H1 (cell line): ENCODE data around the gene NUFIP2. TPM values are rescaled to one million over a fixed set of nuclear protein-coding genes. Genes with fewer than 3 reads are reported as not detected.

ENCODE experiments used
- CTCF ChIA-PET: fragments of 300-600 bp; sonication (Branson Sonifier 250); formaldehyde crosslinking; loops from one replicate; lab custom pipeline; 2021; ENCODE audit not compliant: partially characterized antibody; lab: Charles Lee
- POLR2A ChIA-PET: fragments of 300-600 bp; sonication (Branson Sonifier 250); formaldehyde crosslinking; loops from one replicate; lab custom pipeline; 2021; ENCODE audit warnings: inconsistent platforms; ENCODE audit not compliant: partially characterized antibody; lab: Charles Lee
- DNase-seq, 2 experiments: peaks; one replicate each; pipeline versions ENCODE4 v3.0.0 to v3.0.0-alpha.2; 2010 to 2022; ENCODE audit warnings: low spot score in 2 of 2, low read depth in 1 of 2, mixed read lengths in 1 of 2
- FAIRE-seq: peaks from 2 replicates; lab custom pipeline; 2011; peaks lifted over from hg19 to GRCh38; lab: Jason Lieb, UNC
- H2AFZ ChIP-seq: 2 replicates; pipeline ENCODE4 v1.8.1; 2012; ENCODE audit warnings: low read length, inconsistent platforms
- H2AK5ac ChIP-seq: 2 replicates; pipeline ENCODE4 v1.6.1; 2013; ENCODE audit warnings: low read depth, low read length
- H2BK120ac ChIP-seq: replicated peaks from 2 replicates; pipeline ENCODE3; 2013; ENCODE audit warnings: low read depth, low read length, inconsistent platforms
- H2BK12ac ChIP-seq: 2 replicates; pipeline ENCODE4 v1.6.1; 2013; ENCODE audit warnings: low read depth, low read length
- H2BK15ac ChIP-seq: 2 replicates; pipeline ENCODE4 v1.6.1; 2013; ENCODE audit warnings: low read length
- H2BK20ac ChIP-seq: 2 replicates; pipeline ENCODE4 v1.6.1; 2013; ENCODE audit warnings: low read length
- H2BK5ac ChIP-seq: 2 replicates; pipeline ENCODE4 v1.6.1; 2013; ENCODE audit warnings: low read depth, low read length
- H3K14ac ChIP-seq: 2 replicates; pipeline ENCODE4 v1.6.1; 2013; ENCODE audit warnings: inconsistent platforms; ENCODE audit not compliant: insufficient read length
- H3K18ac ChIP-seq: 2 replicates; pipeline ENCODE4 v1.6.1; 2013; ENCODE audit warnings: low read length; ENCODE audit errors: extremely low read depth
- H3K23ac ChIP-seq: 2 replicates; pipeline ENCODE4 v1.6.1; 2013; ENCODE audit warnings: inconsistent platforms; ENCODE audit not compliant: insufficient read length
- H3K23me2 ChIP-seq: 2 replicates; pipeline ENCODE4 v1.6.1; 2013; ENCODE audit warnings: low read depth, low read length
- H3K27ac ChIP-seq: 2 replicates; pipeline ENCODE4 v1.6.1; 2011; ENCODE audit warnings: low read depth, low read length, inconsistent platforms
- H3K27me3 ChIP-seq, 4 experiments: replicated peaks in 1 of 4; 1 replicate in 1 of 4; 2 replicates in 3 of 4; pipeline versions ENCODE4 v1.6.1 to v1.8.1; 2011 to 2013; ENCODE audit warnings: low read length in 3 of 4, mild to moderate bottlenecking in 3 of 4, inconsistent platforms in 2 of 4, mixed read lengths in 2 of 4, moderate library complexity in 1 of 4; ENCODE audit not compliant: control insufficient read depth in 3 of 4, insufficient read depth in 3 of 4; ENCODE audit errors: extremely low read depth in 1 of 4
- H3K36me3 ChIP-seq, 4 experiments: 2 replicates each; pipeline versions ENCODE4 v1.6.1 to v1.8.1; 2011 to 2013; ENCODE audit warnings: mild to moderate bottlenecking in 4 of 4, low read length in 3 of 4, moderate library complexity in 2 of 4, control low read depth in 1 of 4, inconsistent platforms in 1 of 4; ENCODE audit not compliant: insufficient read depth in 4 of 4, control insufficient read depth in 2 of 4
- H3K4ac ChIP-seq: replicated peaks from 2 replicates; pipeline ENCODE3; 2013; ENCODE audit warnings: low read length, low read depth, mixed read lengths, inconsistent platforms; ENCODE audit not compliant: insufficient read length
- H3K4me1 ChIP-seq, 4 experiments: replicated peaks in 1 of 4; 1 replicate in 1 of 4; 2 replicates in 3 of 4; pipeline versions ENCODE4 v1.6.1 to v1.8.1; 2011 to 2013; ENCODE audit warnings: low read length in 3 of 4, inconsistent platforms in 2 of 4, mixed read lengths in 1 of 4; ENCODE audit not compliant: insufficient read depth in 4 of 4, control insufficient read depth in 3 of 4
- H3K4me2 ChIP-seq, 2 experiments: 2 replicates each; pipeline versions ENCODE4 v1.6.1 to v1.8.1; 2011 to 2013; ENCODE audit warnings: low read depth in 2 of 2, low read length in 2 of 2, control low read depth in 1 of 2, inconsistent platforms in 1 of 2, mild to moderate bottlenecking in 1 of 2; ENCODE audit not compliant: insufficient read depth in 1 of 2
- H3K4me3 ChIP-seq, 4 experiments: fragments of 200-600, 300-600 bp in 1 of 4; sonication (generic), shearing (Covaris generic), sonication (Bioruptor Twin) in 1 of 4; 2 replicates each; pipeline versions ENCODE4 v1.5.1 to v1.8.1; 2011 to 2016; ENCODE audit warnings: low read length in 4 of 4, low read depth in 3 of 4, control low read depth in 2 of 4, inconsistent platforms in 2 of 4, mild to moderate bottlenecking in 2 of 4, mixed read lengths in 1 of 4, moderate library complexity in 1 of 4; ENCODE audit not compliant: insufficient read depth in 2 of 4; ENCODE audit errors: extremely low read depth in 1 of 4
- H3K56ac ChIP-seq: replicated peaks from 2 replicates; pipeline ENCODE3; 2013; ENCODE audit warnings: low read depth, mild to moderate bottlenecking, mixed read lengths, low read length, inconsistent platforms; ENCODE audit not compliant: insufficient read length
- H3K79me1 ChIP-seq: 2 replicates; pipeline ENCODE4 v1.6.1; 2013; ENCODE audit warnings: low read depth, low read length, control low read depth
- H3K79me2 ChIP-seq, 2 experiments: 2 replicates each; pipeline versions ENCODE4 v1.6.1 to v1.8.1; 2012 to 2013; ENCODE audit warnings: low read length in 2 of 2, mild to moderate bottlenecking in 2 of 2, inconsistent platforms in 1 of 2; ENCODE audit not compliant: insufficient read depth in 2 of 2, control insufficient read depth in 1 of 2
- H3K9ac ChIP-seq, 4 experiments: replicated peaks in 1 of 4; 1 replicate in 1 of 4; 2 replicates in 3 of 4; pipeline versions ENCODE4 v1.6.1 to v1.8.1; 2011 to 2013; ENCODE audit warnings: low read depth in 3 of 4, low read length in 3 of 4, control low read depth in 2 of 4, mild to moderate bottlenecking in 2 of 4, moderate library complexity in 2 of 4, inconsistent platforms in 1 of 4; ENCODE audit errors: extremely low read depth in 1 of 4
- H3K9me3 ChIP-seq, 2 experiments: 2 replicates each; pipeline versions ENCODE4 v1.6.1 to v1.8.1; 2012 to 2013; ENCODE audit warnings: mild to moderate bottlenecking in 2 of 2, moderate library complexity in 2 of 2, control low read depth in 1 of 2, inconsistent platforms in 1 of 2, low read depth in 1 of 2, low read length in 1 of 2, mixed read lengths in 1 of 2; ENCODE audit not compliant: insufficient read depth in 2 of 2
- H4K20me1 ChIP-seq, 2 experiments: replicated peaks in 1 of 2; 2 replicates each; pipeline versions ENCODE3 to v1.8.1; 2011 to 2013; ENCODE audit warnings: inconsistent platforms in 2 of 2, low read length in 2 of 2, mild to moderate bottlenecking in 1 of 2; ENCODE audit not compliant: insufficient read depth in 2 of 2, control insufficient read depth in 1 of 2
- H4K5ac ChIP-seq: 2 replicates; pipeline ENCODE4 v1.6.1; 2013; ENCODE audit warnings: low read length, low read depth, mixed read lengths, inconsistent platforms; ENCODE audit not compliant: insufficient read length
- H4K8ac ChIP-seq: 2 replicates; pipeline ENCODE4 v1.8.0; 2013; ENCODE audit warnings: mild to moderate bottlenecking, moderate library complexity, low read length, inconsistent platforms; ENCODE audit not compliant: insufficient read depth; ENCODE audit errors: extremely low read depth
- H4K91ac ChIP-seq: replicated peaks from 2 replicates; pipeline ENCODE3; 2013; ENCODE audit warnings: low read length, mixed read lengths, inconsistent platforms; ENCODE audit not compliant: insufficient read length
- CBX5 ChIP-seq: fragments of 300-800, 300-1000 bp; sonication (generic); IDR thresholded peaks from 2 replicates; pipeline ENCODE4 v1.7.1; 2016; ENCODE audit warnings: antibody characterized with exemption, low read length, low read depth
- EP300 ChIP-seq, 2 experiments: IDR thresholded peaks; 1 replicate in 1 of 2; 2 replicates in 1 of 2; pipeline ENCODE4 v1.6.1; 2011 to 2012; ENCODE audit warnings: low read depth in 2 of 2, low read length in 2 of 2, mild to moderate bottlenecking in 2 of 2, borderline replicate concordance in 1 of 2, inconsistent platforms in 1 of 2, moderate library complexity in 1 of 2
- FOSL1 ChIP-seq: IDR thresholded peaks from 2 replicates; pipeline ENCODE4 v1.6.1; 2011; ENCODE audit warnings: mild to moderate bottlenecking, low read depth, low read length, moderate library complexity; ENCODE audit not compliant: insufficient read depth
- GABPA ChIP-seq: IDR thresholded peaks from 2 replicates; pipeline ENCODE4 v1.6.1; 2011; ENCODE audit warnings: mild to moderate bottlenecking, low read length, moderate library complexity, borderline replicate concordance; ENCODE audit not compliant: insufficient read depth
- GTF2F1 ChIP-seq: IDR thresholded peaks from 2 replicates; pipeline ENCODE4 v1.6.1; 2012; ENCODE audit warnings: low read depth, low read length, improper control_type of control experiment, borderline replicate concordance
- KDM5A ChIP-seq: fragments of 200-600 bp; IDR thresholded peaks from 2 replicates; pipeline ENCODE4 v1.7.1; 2012; ENCODE audit warnings: mild to moderate bottlenecking, low read length, inconsistent platforms, mixed read lengths
- MAFK ChIP-seq: IDR thresholded peaks from 2 replicates; pipeline ENCODE4 v1.6.1; 2012; ENCODE audit warnings: low read depth, mild to moderate bottlenecking, improper control_type of control experiment, low read length
- NANOG ChIP-seq: IDR thresholded peaks from 2 replicates; pipeline ENCODE4 v1.6.1; 2011; ENCODE audit warnings: low read length, low read depth, mild to moderate bottlenecking, inconsistent platforms; ENCODE audit not compliant: insufficient read depth, poor library complexity, severe bottlenecking
- PHF8 ChIP-seq: fragments of 200-600 bp; sonication (generic); conservative IDR thresholded peaks from 2 replicates; pipeline ENCODE4 v1.7.1; 2012; ENCODE audit warnings: low read depth, mild to moderate bottlenecking, inconsistent platforms, low read length, moderate library complexity
- SIX5 ChIP-seq: IDR thresholded peaks from 2 replicates; pipeline ENCODE4 v1.6.1; 2011; ENCODE audit warnings: mild to moderate bottlenecking, low read depth, low read length
- SP1 ChIP-seq: IDR thresholded peaks from 2 replicates; pipeline ENCODE4 v1.6.1; 2011; ENCODE audit warnings: low read depth, low read length
- WGBS, 2 experiments: shearing (Covaris generic) in 1 of 2; methylation state at CpG; one replicate each; pipeline versions ENCODE4 v1.1.6 to v1.1.7; 2013 to 2015; ENCODE audit warnings: low lambda C conversion rate in 2 of 2, mixed read lengths in 2 of 2, inconsistent platforms in 1 of 2, low coverage in 1 of 2, missing lambda C conversion rate in 1 of 2; ENCODE audit not compliant: insufficient replicate concordance in 2 of 2, insufficient coverage in 1 of 2, insufficient read length in 1 of 2; ENCODE audit errors: extremely low coverage in 1 of 2, missing lambda C conversion rate in 1 of 2; 5-methylcytosine and 5-hydroxymethylcytosine counted together
- polyA plus RNA-seq, 7 experiments: library from polyadenylated mRNA; depleted of rRNA in 3 of 7; stranded (reverse) in 5 of 7; unstranded in 2 of 7; fragments of >200 nt in 5 of 7; fragments of 200-250 nt in 2 of 7; gene quantifications; 1 replicate in 5 of 7; 2 replicates in 1 of 7; 4 replicates in 1 of 7; pipeline versions ENCODE4 v1.2.1 to v1.2.3, GENCODE V29; 2011 to 2013; ENCODE audit warnings: missing spikeins in 2 of 7, mixed read lengths in 2 of 7
- total RNA-seq: library from RNA; stranded (reverse); fragmentation: NEBNext Ultra II Directional; extraction: Animal tissue kit (Norgen Biotek cat#: 25700); gene quantifications from 2 replicates; pipeline ENCODE4 v1.2.1, GENCODE V29; 2021
- TF ChIP-seq, protein P1 (sequence below): IDR thresholded peaks from 2 replicates; pipeline ENCODE4 v1.6.1; 2012; ENCODE audit warnings: inconsistent platforms

Gene NUFIP2
- total and polyA plus RNA-seq, 2 of the 8 experiments (the other 6 are each of a cell fraction or from before 2014, with no cell fraction given): 65.9 to 118 TPM

DNA sequence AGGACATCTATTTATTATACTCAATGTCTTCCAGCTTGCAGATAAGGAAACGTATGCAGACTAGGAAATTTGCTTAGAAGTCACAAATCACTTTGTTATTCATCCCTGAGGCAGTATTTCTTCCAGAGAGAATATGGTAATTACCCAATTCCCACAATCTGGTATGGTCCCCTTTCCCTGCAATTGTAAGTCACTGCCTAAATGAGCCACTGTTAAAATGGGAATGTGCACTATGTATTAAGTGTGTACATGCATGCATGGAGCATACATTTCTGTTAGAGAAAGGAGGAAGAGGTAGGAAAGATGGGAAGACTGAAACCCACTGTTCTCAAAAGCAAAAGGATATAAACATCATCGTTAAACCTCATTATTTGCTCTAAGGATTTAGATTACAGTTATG is 10.0 kb downstream of the NUFIP2 start:
- ChIA-PET POLR2A (interaction anchor here (2.4 to 9.7 kb wide), 2 partner anchors 7 to 10 kb away, joined by 8 to 83 read pairs; partner anchors contain the start of gene NUFIP2), CTCF (interaction anchor here (0.9 kb wide), 1 partner anchor 13 kb away, joined by 3 read pairs; no protein-coding TSS in a partner anchor)
- peak overlapping the region in 1 of 2 experiments; percentile 20; a peak in 1 of 4 replicates for H3K4me2 ChIP-seq
- TF ChIP-seq KDM5A (no peak), NANOG (no peak), MAFK (no peak), SIX5 (no peak), SP1 (no peak), GABPA (no peak), GTF2F1 (no peak), CBX5 (no peak), EP300 (IDR thresholded peaks at IDR 0.05; ENCODE audit: borderline replicate concordance in 1 of 2, low read depth in 2 of 2, low read length in 2 of 2) (no peak), PHF8 (no peak), FOSL1 (no peak)
- TF ChIP-seq, protein P1, sequence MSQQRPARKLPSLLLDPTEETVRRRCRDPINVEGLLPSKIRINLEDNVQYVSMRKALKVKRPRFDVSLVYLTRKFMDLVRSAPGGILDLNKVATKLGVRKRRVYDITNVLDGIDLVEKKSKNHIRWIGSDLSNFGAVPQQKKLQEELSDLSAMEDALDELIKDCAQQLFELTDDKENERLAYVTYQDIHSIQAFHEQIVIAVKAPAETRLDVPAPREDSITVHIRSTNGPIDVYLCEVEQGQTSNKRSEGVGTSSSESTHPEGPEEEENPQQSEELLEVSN: no peak

More for the DNA sequence above, 10.0 kb downstream of the NUFIP2 start:
- H3K36me3 ChIP-seq: peaks cover 26 to 90% (median 50%) of the 10 kb centered on the region in 4 experiments
- H2BK12ac ChIP-seq: no peak overlapping the region
- H3K23me2 ChIP-seq: no peaks in the 10 kb centered on the region
- no peak overlapping the region for H2BK120ac ChIP-seq
- H3K27ac ChIP-seq: no peak overlapping the region
- H3K18ac ChIP-seq: no peak overlapping the region
- no peaks in the 10 kb centered on the region for H3K9me3 ChIP-seq
- no peak overlapping the region for H3K4ac ChIP-seq
- H2BK15ac ChIP-seq: no peak overlapping the region
- H2BK20ac ChIP-seq: no peak overlapping the region
- peak overlapping the region in 1 of 4 experiments; percentile 1; a peak in 1 of 8 replicates for H3K4me3 ChIP-seq
- H3K4me1 ChIP-seq: peaks cover 0 to 2% (median 0%) of the 10 kb centered on the region in 4 experiments; a peak in 1 of 7 replicates
- no peak overlapping the region for H3K23ac ChIP-seq
- 89% methylated on average over 2 of the region's 2 CpGs; no CpG with 5 or more reads in 1 of the 2 experiments for WGBS, 2 experiments
- H2BK5ac ChIP-seq: no peak overlapping the region
- H4K8ac ChIP-seq: no peak overlapping the region
- peaks cover 78 to 98% of the 10 kb centered on the region in 2 experiments for H3K79me2 ChIP-seq
- H2AK5ac ChIP-seq: no peak overlapping the region
- peaks cover 7% of the 10 kb centered on the region for H3K79me1 ChIP-seq
- FAIRE-seq: no peak
- no peak overlapping the region for H4K91ac ChIP-seq
- H2AFZ ChIP-seq: no peak overlapping the region
- peaks cover 45 to 51% of the 10 kb centered on the region in 2 experiments for H4K20me1 ChIP-seq
- DNase-seq: no peak
- H3K56ac ChIP-seq: no peak overlapping the region
- no peak overlapping the region for H3K9ac ChIP-seq
- no peak overlapping the region for H4K5ac ChIP-seq
- H3K27me3 ChIP-seq: no peaks in the 10 kb centered on the region
- H3K14ac ChIP-seq: no peak overlapping the region
